HCT116 (cell line): ENCODE measurements around the gene RTN1. TPM values are rescaled to one million over a fixed set of nuclear protein-coding genes. Genes with fewer than 3 reads are reported as not detected.

Source experiments
- ATAC-seq: fragments of 200-7000 bp; cut with Tn5 transposase; 2 replicates; pipeline ENCODE4 v1.9.1; 2020; ENCODE audit warnings: mild to moderate bottlenecking, moderate library complexity
- BruUV-seq: library from RNA; stranded (reverse); fragments of 400-500 nt; replicated peaks from 2 replicates; lab custom pipeline; 2021; lab: Mats Ljungman, UMichigan
- CTCF ChIA-PET: fragments of 300-600 bp; sonication (Branson Sonifier 250); formaldehyde crosslinking; loops from one replicate; lab custom pipeline; 2021; ENCODE audit warnings: antibody characterized with exemption; lab: Charles Lee
- POLR2A ChIA-PET: fragments of 300-600, 350-600 bp; sonication (Branson Sonifier 250); formaldehyde crosslinking; loops from one replicate; lab custom pipeline; 2021; ENCODE audit warnings: antibody characterized with exemption; lab: Charles Lee
- RAD21 ChIA-PET, 2 experiments: fragments of 300-600 bp; sonication (Branson Sonifier 250); formaldehyde crosslinking; loops; one replicate each; lab custom pipeline; 2023; ENCODE audit warnings: low total read pairs in 2 of 2; ENCODE audit not compliant: uncharacterized antibody in 2 of 2, unreplicated experiment in 2 of 2, low non-redundant PET in 1 of 2; lab: Charles Lee
- DNase-seq: peaks from one replicate; pipeline ENCODE4 v3.0.0-alpha.2; 2010; ENCODE audit warnings: low read depth, low spot score
- H2AFZ ChIP-seq: fragments of 200-600 bp; shearing (Covaris generic), sonication (generic); 2 replicates; pipeline ENCODE4 v1.6.1; 2017; ENCODE audit warnings: low read depth, mixed run types, mixed read lengths, antibody characterized with exemption, low read length; ENCODE audit not compliant: poor library complexity, severe bottlenecking
- H3K27ac ChIP-seq: 2 replicates; pipeline ENCODE4 v1.5.1; 2012; ENCODE audit warnings: low read depth, low read length
- H3K27me3 ChIP-seq: fragments of 200-600 bp; sonication (generic); 2 replicates; pipeline ENCODE4 v1.6.1; 2016; ENCODE audit warnings: mixed run types, low read length, mixed read lengths; ENCODE audit not compliant: insufficient read depth
- H3K36me3 ChIP-seq, 2 experiments: fragments of 200-500 bp in 1 of 2; fragments of 200-600 bp in 1 of 2; sonication (Bioruptor generic) in 1 of 2; sonication (generic) in 1 of 2; 2 replicates each; pipeline versions ENCODE4 v1.5.1 to v1.6.1; 2014 to 2016; ENCODE audit warnings: low read length in 2 of 2, inconsistent platforms in 1 of 2, mixed read lengths in 1 of 2, mixed run types in 1 of 2; ENCODE audit not compliant: insufficient read depth in 2 of 2, control insufficient read depth in 1 of 2
- H3K4me1 ChIP-seq, 2 experiments: fragments of 200-600 bp in 1 of 2; sonication (generic) in 1 of 2; 2 replicates each; pipeline versions ENCODE4 v1.5.1 to v1.6.1; 2012 to 2017; ENCODE audit warnings: low read length in 2 of 2, inconsistent platforms in 1 of 2, mild to moderate bottlenecking in 1 of 2, mixed read lengths in 1 of 2, mixed run types in 1 of 2, moderate library complexity in 1 of 2; ENCODE audit not compliant: insufficient read depth in 2 of 2, control insufficient read depth in 1 of 2
- H3K4me2 ChIP-seq: fragments of 200-600 bp; sonication (generic); 2 replicates; pipeline ENCODE4 v1.6.1; 2017; ENCODE audit warnings: mixed run types, low read length, mixed read lengths
- H3K4me3 ChIP-seq, 2 experiments: fragments of 200-600 bp in 1 of 2; sonication (generic) in 1 of 2; replicated peaks in 1 of 2; 2 replicates each; pipeline ENCODE4 v1.5.1; 2011 to 2016; ENCODE audit warnings: low read length in 2 of 2, control low read depth in 1 of 2, low read depth in 1 of 2, mild to moderate bottlenecking in 1 of 2, mixed read lengths in 1 of 2, mixed run types in 1 of 2
- H3K79me2 ChIP-seq: fragments of 200-600 bp; sonication (generic); 2 replicates; pipeline ENCODE4 v1.6.1; 2017; ENCODE audit warnings: mild to moderate bottlenecking, mixed run types, low read length, moderate library complexity, mixed read lengths; ENCODE audit not compliant: insufficient read depth
- H3K9ac ChIP-seq: fragments of 200-600 bp; sonication (generic); 2 replicates; pipeline ENCODE4 v1.6.1; 2016; ENCODE audit warnings: low read length, mixed read lengths
- H3K9me2 ChIP-seq: fragments of 200-600 bp; sonication (generic), shearing (Covaris generic); 2 replicates; pipeline ENCODE4 v1.6.1; 2017; ENCODE audit warnings: mixed run types, mild to moderate bottlenecking, moderate library complexity; ENCODE audit not compliant: insufficient read depth
- H3K9me3 ChIP-seq, 2 experiments: fragments of 200-500 bp in 1 of 2; fragments of 200-600 bp in 1 of 2; sonication (Bioruptor generic) in 1 of 2; sonication (generic) in 1 of 2; 2 replicates each; pipeline ENCODE4 v1.6.1; 2014 to 2017; ENCODE audit warnings: low read length in 2 of 2, mixed read lengths in 2 of 2, inconsistent platforms in 1 of 2, low read depth in 1 of 2, mild to moderate bottlenecking in 1 of 2, mixed run types in 1 of 2, moderate library complexity in 1 of 2; ENCODE audit not compliant: control insufficient read depth in 1 of 2, insufficient read depth in 1 of 2
- H4K20me1 ChIP-seq: fragments of 200-600 bp; sonication (generic), shearing (Covaris generic); 2 replicates; pipeline ENCODE4 v1.6.1; 2017; ENCODE audit warnings: mixed run types, mild to moderate bottlenecking, moderate library complexity; ENCODE audit not compliant: insufficient read depth
- ATF3 ChIP-seq: IDR thresholded peaks from 2 replicates; pipeline ENCODE4 v1.6.1; 2012
- CBX3 ChIP-seq: IDR thresholded peaks from 2 replicates; pipeline ENCODE4 v1.6.1; 2012; ENCODE audit warnings: low read depth
- CEBPB ChIP-seq: IDR thresholded peaks from 2 replicates; pipeline ENCODE4 v1.6.1; 2012; ENCODE audit warnings: low read depth
- EGR1 ChIP-seq: IDR thresholded peaks from 2 replicates; pipeline ENCODE4 v1.6.1; 2012; ENCODE audit warnings: low read depth
- ELF1 ChIP-seq: IDR thresholded peaks from 2 replicates; pipeline ENCODE4 v1.6.1; 2012; ENCODE audit warnings: low read depth, borderline replicate concordance
- EZH2 ChIP-seq: fragments of 200-600 bp; sonication (generic); IDR thresholded peaks from 2 replicates; pipeline ENCODE4 v1.6.1; 2017; ENCODE audit warnings: antibody characterized with exemption, mixed run types
- EZH2phosphoT487 ChIP-seq: fragments of 200-600 bp; IDR thresholded peaks from 2 replicates; pipeline ENCODE4 v1.6.1; 2018; ENCODE audit warnings: antibody characterized with exemption, borderline replicate concordance
- JUND ChIP-seq: IDR thresholded peaks from 2 replicates; pipeline ENCODE4 v1.6.1; 2012
- POLR2AphosphoS5 ChIP-seq: IDR thresholded peaks from 2 replicates; pipeline ENCODE4 v1.6.1; 2011; ENCODE audit warnings: mild to moderate bottlenecking, low read depth, low read length, moderate library complexity
- SIN3A ChIP-seq: IDR thresholded peaks from 2 replicates; pipeline ENCODE4 v1.6.1; 2012; ENCODE audit warnings: low read depth
- SP1 ChIP-seq: IDR thresholded peaks from 2 replicates; pipeline ENCODE4 v1.6.1; 2012; ENCODE audit warnings: low read depth
- SRF ChIP-seq: IDR thresholded peaks from 2 replicates; pipeline ENCODE4 v1.6.1; 2012; ENCODE audit warnings: low read depth
- YY1 ChIP-seq: IDR thresholded peaks from 2 replicates; pipeline ENCODE4 v1.6.1; 2011; ENCODE audit warnings: low read length, low read depth, moderate library complexity, mild to moderate bottlenecking; ENCODE audit not compliant: insufficient replicate concordance; ENCODE audit errors: extremely low read depth
- ZBTB33 ChIP-seq: IDR thresholded peaks from 2 replicates; pipeline ENCODE4 v1.6.1; 2011; ENCODE audit warnings: mild to moderate bottlenecking, low read length, moderate library complexity; ENCODE audit not compliant: insufficient replicate concordance; ENCODE audit errors: extremely low read depth
- intact Hi-C: fragments of 100-400 bp; cut with micrococcal nuclease; formaldehyde crosslinking; loops from 2 replicates; pipeline ENCODE4 v1.10.0; 2022
- total RNA-seq: library from RNA; stranded (reverse); gene quantifications from one replicate; pipeline ENCODE4 v1.2.1, GENCODE V29; 2021; ENCODE audit not compliant: unreplicated experiment
- TF ChIP-seq, protein P1 (sequence below): IDR thresholded peaks from 2 replicates; pipeline ENCODE4 v1.6.1; 2012; ENCODE audit warnings: low read depth
- TF ChIP-seq, protein P2 (sequence below), 3 experiments: fragments of 200-600 bp in 1 of 3; sonication (generic) in 1 of 3; IDR thresholded peaks in 2 of 3; conservative IDR thresholded peaks in 1 of 3; 2 replicates each; pipeline ENCODE4 v1.5.1; 2012 to 2017; ENCODE audit warnings: low read depth in 2 of 3, low read length in 2 of 3, antibody characterized with exemption in 1 of 3, borderline replicate concordance in 1 of 3, control low read depth in 1 of 3, mild to moderate bottlenecking in 1 of 3, mixed read lengths in 1 of 3, mixed run types in 1 of 3, moderate library complexity in 1 of 3; ENCODE audit not compliant: insufficient read depth in 1 of 3
- TF ChIP-seq, protein P3 (sequence below): IDR thresholded peaks from 2 replicates; pipeline ENCODE4 v1.6.1; 2012

RTN1 gene
- total RNA-seq, 1 experiment from 2014 or later: 0.57 TPM

GRCh38 chr14:59819446-59820088 is 51.0 kb downstream of the RTN1 start:
- ChIA-PET RAD21 (no interaction called here), POLR2A (no interaction called here)

More at GRCh38 chr14:59819446-59820088, 51.0 kb downstream of the RTN1 start:
- Histone ChIP-seq H3K4me2 (no peak overlapping the region), H3K27ac (no peak overlapping the region), H3K4me1 (no peaks in the 10 kb centered on the region), H3K4me3 (no peak overlapping the region), H3K79me2 (no peaks in the 10 kb centered on the region), H3K27me3 (peaks cover 13% of the 10 kb centered on the region), H3K9me2 (no peaks in the 10 kb centered on the region), H3K36me3 (no peaks in the 10 kb centered on the region), H3K9ac (no peak overlapping the region), H4K20me1 (no peaks in the 10 kb centered on the region), H2AFZ (no peak overlapping the region), H3K9me3 (no peaks in the 10 kb centered on the region)
- DNase-seq (no peak), ATAC-seq (no peak)
- TF ChIP-seq YY1 (no peak), ZBTB33 (no peak), CBX3 (no peak), EZH2 (no peak), EZH2phosphoT487 (no peak), EGR1 (no peak), POLR2AphosphoS5 (no peak), SRF (no peak), ELF1 (no peak), JUND (no peak), SP1 (no peak), SIN3A (no peak), ATF3 (no peak), CEBPB (no peak)
- TF ChIP-seq, protein P1, sequence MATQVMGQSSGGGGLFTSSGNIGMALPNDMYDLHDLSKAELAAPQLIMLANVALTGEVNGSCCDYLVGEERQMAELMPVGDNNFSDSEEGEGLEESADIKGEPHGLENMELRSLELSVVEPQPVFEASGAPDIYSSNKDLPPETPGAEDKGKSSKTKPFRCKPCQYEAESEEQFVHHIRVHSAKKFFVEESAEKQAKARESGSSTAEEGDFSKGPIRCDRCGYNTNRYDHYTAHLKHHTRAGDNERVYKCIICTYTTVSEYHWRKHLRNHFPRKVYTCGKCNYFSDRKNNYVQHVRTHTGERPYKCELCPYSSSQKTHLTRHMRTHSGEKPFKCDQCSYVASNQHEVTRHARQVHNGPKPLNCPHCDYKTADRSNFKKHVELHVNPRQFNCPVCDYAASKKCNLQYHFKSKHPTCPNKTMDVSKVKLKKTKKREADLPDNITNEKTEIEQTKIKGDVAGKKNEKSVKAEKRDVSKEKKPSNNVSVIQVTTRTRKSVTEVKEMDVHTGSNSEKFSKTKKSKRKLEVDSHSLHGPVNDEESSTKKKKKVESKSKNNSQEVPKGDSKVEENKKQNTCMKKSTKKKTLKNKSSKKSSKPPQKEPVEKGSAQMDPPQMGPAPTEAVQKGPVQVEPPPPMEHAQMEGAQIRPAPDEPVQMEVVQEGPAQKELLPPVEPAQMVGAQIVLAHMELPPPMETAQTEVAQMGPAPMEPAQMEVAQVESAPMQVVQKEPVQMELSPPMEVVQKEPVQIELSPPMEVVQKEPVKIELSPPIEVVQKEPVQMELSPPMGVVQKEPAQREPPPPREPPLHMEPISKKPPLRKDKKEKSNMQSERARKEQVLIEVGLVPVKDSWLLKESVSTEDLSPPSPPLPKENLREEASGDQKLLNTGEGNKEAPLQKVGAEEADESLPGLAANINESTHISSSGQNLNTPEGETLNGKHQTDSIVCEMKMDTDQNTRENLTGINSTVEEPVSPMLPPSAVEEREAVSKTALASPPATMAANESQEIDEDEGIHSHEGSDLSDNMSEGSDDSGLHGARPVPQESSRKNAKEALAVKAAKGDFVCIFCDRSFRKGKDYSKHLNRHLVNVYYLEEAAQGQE: no peak
- TF ChIP-seq, protein P2, sequence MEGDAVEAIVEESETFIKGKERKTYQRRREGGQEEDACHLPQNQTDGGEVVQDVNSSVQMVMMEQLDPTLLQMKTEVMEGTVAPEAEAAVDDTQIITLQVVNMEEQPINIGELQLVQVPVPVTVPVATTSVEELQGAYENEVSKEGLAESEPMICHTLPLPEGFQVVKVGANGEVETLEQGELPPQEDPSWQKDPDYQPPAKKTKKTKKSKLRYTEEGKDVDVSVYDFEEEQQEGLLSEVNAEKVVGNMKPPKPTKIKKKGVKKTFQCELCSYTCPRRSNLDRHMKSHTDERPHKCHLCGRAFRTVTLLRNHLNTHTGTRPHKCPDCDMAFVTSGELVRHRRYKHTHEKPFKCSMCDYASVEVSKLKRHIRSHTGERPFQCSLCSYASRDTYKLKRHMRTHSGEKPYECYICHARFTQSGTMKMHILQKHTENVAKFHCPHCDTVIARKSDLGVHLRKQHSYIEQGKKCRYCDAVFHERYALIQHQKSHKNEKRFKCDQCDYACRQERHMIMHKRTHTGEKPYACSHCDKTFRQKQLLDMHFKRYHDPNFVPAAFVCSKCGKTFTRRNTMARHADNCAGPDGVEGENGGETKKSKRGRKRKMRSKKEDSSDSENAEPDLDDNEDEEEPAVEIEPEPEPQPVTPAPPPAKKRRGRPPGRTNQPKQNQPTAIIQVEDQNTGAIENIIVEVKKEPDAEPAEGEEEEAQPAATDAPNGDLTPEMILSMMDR (IDR thresholded peaks at IDR 0.05 in 2 of 3, conservative IDR thresholded peaks at IDR 0.05 in 1 of 3; ENCODE audit: borderline replicate concordance in 1 of 3, insufficient read depth in 1 of 3, low read depth in 2 of 3, low read length in 2 of 3): no peak
- TF ChIP-seq, protein P3, sequence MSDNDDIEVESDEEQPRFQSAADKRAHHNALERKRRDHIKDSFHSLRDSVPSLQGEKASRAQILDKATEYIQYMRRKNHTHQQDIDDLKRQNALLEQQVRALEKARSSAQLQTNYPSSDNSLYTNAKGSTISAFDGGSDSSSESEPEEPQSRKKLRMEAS: no peak
- intact Hi-C loops: no loop called here
- CTCF ChIA-PET: no interaction called here
- BruUV-seq: no TSS peak
